HL-60/S4 treated with phorbol 12-myristate 13-acetate at 8.2 ng/mL for 4 days and 3 days (cell line): Measurements from ENCODE around the gene NCAPH2.

Source experiments
- in situ Hi-C: fragments of 300-500 bp; cut with MboI; formaldehyde crosslinking; loops from 2 replicates; pipeline ENCODE4 v1.15.0; 2022; ENCODE audit warnings: low sequenced_read_pairs

Gene NCAPH2

DNA sequence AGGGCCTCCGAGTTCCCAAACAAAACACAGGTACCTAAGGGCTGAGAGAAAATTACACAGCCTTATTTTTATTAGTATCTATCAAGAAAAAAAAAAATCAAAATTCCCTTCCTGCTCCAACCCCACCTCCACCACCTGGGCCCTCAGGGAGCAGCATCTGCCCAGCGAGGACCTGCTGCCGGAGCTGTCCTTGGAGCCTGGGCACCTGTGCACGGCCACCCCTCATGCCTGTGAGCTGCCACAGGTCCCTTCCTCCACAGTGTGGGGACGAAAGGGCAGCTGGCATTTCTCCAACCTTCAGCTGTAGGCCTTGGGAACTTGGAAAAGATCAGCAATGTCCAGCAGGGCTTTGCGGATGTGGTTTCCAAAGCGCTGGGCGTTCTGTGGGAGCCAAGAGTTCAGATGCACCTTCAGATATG lies 61.0 kb downstream of the NCAPH2 start:
- in situ Hi-C loops = no loop called here

DNA sequence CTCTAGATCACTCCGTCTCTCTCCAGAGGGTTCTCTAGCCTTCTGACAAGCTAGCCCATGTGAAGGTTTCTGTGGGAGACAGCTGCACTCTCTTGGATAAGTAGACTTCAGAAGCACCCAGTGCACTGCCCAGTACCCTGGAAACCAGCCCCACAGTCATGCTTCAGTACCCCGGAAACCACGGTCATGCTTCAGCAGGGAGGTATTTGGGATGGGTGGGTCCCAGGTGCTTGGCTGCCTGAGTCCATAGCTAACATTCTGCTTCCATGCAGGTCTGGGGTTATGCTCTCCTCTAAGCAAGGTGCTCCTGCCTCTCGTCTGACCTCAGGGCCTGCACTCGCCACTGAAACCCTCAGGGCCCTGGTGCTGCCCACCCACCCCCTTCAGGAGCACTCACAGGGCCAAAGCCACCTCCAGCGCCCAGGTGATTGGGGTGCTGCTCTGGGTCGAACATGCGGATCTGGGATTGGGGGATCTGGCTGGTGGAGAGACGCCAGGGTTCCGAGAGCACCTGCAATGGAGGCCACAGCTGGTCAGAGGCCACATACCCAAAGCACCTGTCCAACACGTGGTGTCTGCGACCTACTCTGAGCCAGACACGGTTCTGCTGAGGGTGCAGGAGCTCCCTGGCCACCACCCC lies 62.0 kb downstream of the NCAPH2 start:
- in situ Hi-C loops = no loop called here

DNA sequence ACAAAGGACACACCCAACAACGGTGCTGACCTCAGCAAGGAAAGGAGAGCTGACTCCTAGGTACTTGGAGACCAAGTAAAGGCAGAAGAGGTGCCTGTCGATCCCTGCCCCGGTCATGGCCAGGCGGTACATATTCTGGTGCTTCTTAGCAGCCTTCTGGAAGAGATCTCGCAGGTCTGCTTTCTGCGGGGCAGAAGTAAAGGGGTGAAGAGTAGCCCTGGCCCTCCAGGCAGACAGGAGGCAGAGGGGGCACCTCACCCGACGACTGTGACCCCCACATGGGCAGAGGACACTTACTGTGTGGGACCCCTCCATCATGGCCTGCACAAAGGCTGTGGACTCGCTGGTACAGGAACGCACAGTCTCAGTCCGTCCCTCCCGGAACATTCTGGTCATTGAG lies 62.8 kb downstream of the NCAPH2 start:
- in situ Hi-C loops = no loop called here

GRCh38 chr22:50571264-50572175 lies 63.5 kb downstream of the NCAPH2 start:
- in situ Hi-C loops = no loop called here

DNA sequence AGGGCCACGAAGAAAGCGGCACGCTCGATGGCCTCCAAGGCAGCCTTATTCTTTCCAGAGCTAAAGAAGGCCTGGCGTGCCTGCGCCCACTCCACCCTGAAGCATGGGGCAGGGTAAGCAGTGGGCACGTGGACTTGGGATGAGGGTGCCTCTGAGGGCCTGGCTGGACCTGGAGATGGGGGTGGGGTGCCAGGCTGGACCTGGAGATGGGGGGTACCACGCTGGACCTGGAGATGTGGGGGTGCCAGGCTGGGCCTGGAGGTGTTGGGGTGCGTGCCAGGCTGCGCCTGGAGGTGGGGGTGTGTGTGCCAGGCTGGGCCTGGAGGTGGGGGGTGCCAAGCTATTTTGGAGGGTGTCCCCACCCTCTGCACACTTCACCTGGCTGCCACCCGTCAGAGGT lies 64.9 kb downstream of the NCAPH2 start:
- in situ Hi-C loops = no loop called here

GRCh38 chr22:50573491-50574382 lies 65.7 kb downstream of the NCAPH2 start:
- in situ Hi-C loops = no loop called here

- in situ Hi-C loops = no loop called here
These were observed 66.3 kb downstream of the NCAPH2 start for GRCh38 chr22:50574383-50574755.
